PC-9 (cell line): ENCODE data around the gene USH1G. TPM values are rescaled to one million over a fixed set of nuclear protein-coding genes. Genes with fewer than 3 reads are reported as not detected.

ENCODE experiments used
- BruUV-seq: library from RNA; stranded (reverse); fragments of 400-500 nt; replicated peaks from 2 replicates; lab custom pipeline; 2021; lab: Mats Ljungman, UMichigan
- CTCF ChIA-PET: fragments of 300-600 bp; sonication (Branson Sonifier 250); formaldehyde crosslinking; loops from one replicate; lab custom pipeline; 2022; ENCODE audit warnings: antibody characterized with exemption; lab: Charles Lee
- POLR2A ChIA-PET: fragments of 300-600 bp; sonication (Branson Sonifier 250); formaldehyde crosslinking; loops from one replicate; lab custom pipeline; 2022; ENCODE audit warnings: antibody characterized with exemption; ENCODE audit not compliant: unreplicated experiment; lab: Charles Lee
- DNase-seq, 2 experiments: peaks; one replicate each; pipeline versions ENCODE4 v3.0.0 to v3.0.0-alpha.2; 2015 to 2022; ENCODE audit warnings: mixed read lengths in 1 of 2
- H2AFZ ChIP-seq: fragments of 200-600 bp; sonication (generic); 2 replicates; pipeline ENCODE4 v1.8.1; 2017; ENCODE audit warnings: antibody characterized with exemption
- H3F3A ChIP-seq: fragments of 200-600 bp; sonication (generic); 2 replicates; pipeline ENCODE4 v1.8.1; 2017; ENCODE audit warnings: antibody characterized with exemption, mild to moderate bottlenecking, low read depth; ENCODE audit not compliant: insufficient read depth
- H3K27ac ChIP-seq: fragments of 200-600 bp; sonication (generic); 2 replicates; pipeline ENCODE4 v1.6.1; 2016; ENCODE audit warnings: mixed run types
- H3K27me3 ChIP-seq: fragments of 200-600 bp; sonication (generic); 2 replicates; pipeline ENCODE4 v1.6.1; 2016; ENCODE audit warnings: low read depth, mixed run types; ENCODE audit not compliant: insufficient read depth
- H3K36me3 ChIP-seq: fragments of 200-600 bp; sonication (generic); 2 replicates; pipeline ENCODE4 v1.6.1; 2016; ENCODE audit warnings: low read depth, mixed run types
- H3K4me1 ChIP-seq: fragments of 200-600 bp; sonication (generic); replicated peaks from 2 replicates; pipeline ENCODE4 v1.6.1; 2016; ENCODE audit warnings: mixed run types; ENCODE audit not compliant: insufficient read depth
- H3K4me2 ChIP-seq: fragments of 200-600 bp; sonication (generic); 2 replicates; pipeline ENCODE4 v1.6.1; 2017; ENCODE audit warnings: mixed run types
- H3K4me3 ChIP-seq: fragments of 200-600 bp; sonication (generic); 2 replicates; pipeline ENCODE4 v1.6.1; 2016; ENCODE audit warnings: mixed run types
- H3K79me2 ChIP-seq: fragments of 200-600 bp; sonication (generic); 2 replicates; pipeline ENCODE4 v1.6.1; 2017; ENCODE audit warnings: low read depth, mixed run types
- H3K9me2 ChIP-seq: fragments of 200-600 bp; sonication (generic); 2 replicates; pipeline ENCODE4 v1.8.1; 2017; ENCODE audit warnings: mild to moderate bottlenecking; ENCODE audit not compliant: insufficient read depth
- H3K9me3 ChIP-seq: fragments of 200-600 bp; sonication (generic); 2 replicates; pipeline ENCODE4 v1.8.1; 2016; ENCODE audit warnings: low read depth; ENCODE audit not compliant: insufficient read depth
- H4K20me1 ChIP-seq: fragments of 200-600 bp; sonication (generic); 2 replicates; pipeline ENCODE4 v1.8.1; 2017; ENCODE audit not compliant: insufficient read depth
- CTCF ChIP-seq: fragments of 200-600 bp; sonication (generic); conservative IDR thresholded peaks from 2 replicates; pipeline ENCODE4 v1.6.1; 2017; ENCODE audit warnings: mixed run types, antibody characterized with exemption, mild to moderate bottlenecking, moderate library complexity
- EZH2 ChIP-seq: fragments of 200-600 bp; sonication (generic); IDR thresholded peaks from 2 replicates; pipeline ENCODE4 v1.8.0; 2017; ENCODE audit warnings: antibody characterized with exemption, low read depth
- intact Hi-C: fragments of 100-400 bp; cut with micrococcal nuclease; formaldehyde crosslinking; loops from one replicate; pipeline ENCODE4 v1.10.0; 2022; ENCODE audit not compliant: unreplicated experiment
- total RNA-seq: library from RNA; stranded (reverse); gene quantifications from 2 replicates; pipeline ENCODE4 v1.2.3, GENCODE V29; 2021

The USH1G gene
- total RNA-seq, 1 experiment from 2014 or later: 0.22 TPM

- intact Hi-C loops: no loop called here
- ChIA-PET POLR2A (no interaction called here), CTCF (interaction anchor here (0.5 to 0.6 kb wide), 4 partner anchors 14 to 195 kb away, joined by 5 to 11 read pairs (median 6); no protein-coding TSS in a partner anchor)
- H3F3A ChIP-seq: peaks cover 19% of the 10 kb centered on the region; the same call in 1 of the 2 replicates
- H3K27ac ChIP-seq: no peak overlapping the region
- no peaks in the 10 kb centered on the region for H3K36me3 ChIP-seq
- TF ChIP-seq EZH2 (no peak), CTCF (no peak)
- no peaks in the 10 kb centered on the region for H3K9me3 ChIP-seq
- H3K4me2 ChIP-seq: no peak overlapping the region
- H3K27me3 ChIP-seq: no peaks in the 10 kb centered on the region
- no peak overlapping the region for H3K4me3 ChIP-seq
- H4K20me1 ChIP-seq: no peaks in the 10 kb centered on the region
- H3K4me1 ChIP-seq: peaks cover 29% of the 10 kb centered on the region
- H2AFZ ChIP-seq: no peak overlapping the region
- BruUV-seq: no TSS peak
- H3K79me2 ChIP-seq: no peaks in the 10 kb centered on the region
- no peak for DNase-seq
- no peaks in the 10 kb centered on the region for H3K9me2 ChIP-seq
Measured at GRCh38 chr17:74945543-74945942, 22.5 kb upstream of the USH1G start.

GRCh38 chr17:74943808-74944522, 20.9 kb upstream of the USH1G start:
- Histone ChIP-seq H3K27me3 (no peaks in the 10 kb centered on the region), H4K20me1 (no peaks in the 10 kb centered on the region), H3K79me2 (no peaks in the 10 kb centered on the region), H3F3A (peaks cover 19% of the 10 kb centered on the region; the same call in 1 of the 2 replicates), H3K36me3 (no peaks in the 10 kb centered on the region), H2AFZ (no peak overlapping the region), H3K27ac (peak overlapping the region; percentile 49), H3K9me3 (no peaks in the 10 kb centered on the region), H3K4me1 (peaks cover 24% of the 10 kb centered on the region), H3K4me2 (peak overlapping the region; percentile 38), H3K9me2 (no peaks in the 10 kb centered on the region), H3K4me3 (no peak overlapping the region)
- CTCF ChIA-PET: interaction anchor here (1.0 kb wide), 1 partner anchor 13 kb away, joined by 4 read pairs; no protein-coding TSS in a partner anchor
- no peak for TF ChIP-seq CTCF
- TF ChIP-seq EZH2: no peak
- intact Hi-C loops: no loop called here
- POLR2A ChIA-PET: no interaction called here
- peak; percentile 77 to 91 for DNase-seq
- BruUV-seq: TSS peak; percentile 52

- no peak overlapping the region for H3K4me3 ChIP-seq
- no peak for DNase-seq
- no TSS peak for BruUV-seq
- ChIA-PET POLR2A (no interaction called here), CTCF (no interaction called here)
- peaks cover 19% of the 10 kb centered on the region; the same call in 1 of the 2 replicates for H3F3A ChIP-seq
- H3K27me3 ChIP-seq: peaks cover 21% of the 10 kb centered on the region
- H3K9me3 ChIP-seq: no peaks in the 10 kb centered on the region
- H3K79me2 ChIP-seq: no peaks in the 10 kb centered on the region
- no peak overlapping the region for H3K4me2 ChIP-seq
- H3K4me1 ChIP-seq: peaks cover 24% of the 10 kb centered on the region
- H3K9me2 ChIP-seq: no peaks in the 10 kb centered on the region
- H3K36me3 ChIP-seq: no peaks in the 10 kb centered on the region
- no peak overlapping the region for H3K27ac ChIP-seq
- no peak for TF ChIP-seq CTCF
- TF ChIP-seq EZH2: no peak
- H2AFZ ChIP-seq: no peak overlapping the region
- intact Hi-C loops: no loop called here
- H4K20me1 ChIP-seq: no peaks in the 10 kb centered on the region
Measured at GRCh38 chr17:74941128-74941725, 18.2 kb upstream of the USH1G start.
